ENCODE results near the gene ZNF500. TPM values are rescaled to one million over a fixed set of nuclear protein-coding genes. Genes with fewer than 3 reads are reported as not detected.
A peak's percentile ranks its signal among the peaks of the same experiment; 100 is the strongest.

The ZNF500 gene
- total RNA-seq, 2 donors from 2014 or later = 29.2 to 33.8 TPM

DNA sequence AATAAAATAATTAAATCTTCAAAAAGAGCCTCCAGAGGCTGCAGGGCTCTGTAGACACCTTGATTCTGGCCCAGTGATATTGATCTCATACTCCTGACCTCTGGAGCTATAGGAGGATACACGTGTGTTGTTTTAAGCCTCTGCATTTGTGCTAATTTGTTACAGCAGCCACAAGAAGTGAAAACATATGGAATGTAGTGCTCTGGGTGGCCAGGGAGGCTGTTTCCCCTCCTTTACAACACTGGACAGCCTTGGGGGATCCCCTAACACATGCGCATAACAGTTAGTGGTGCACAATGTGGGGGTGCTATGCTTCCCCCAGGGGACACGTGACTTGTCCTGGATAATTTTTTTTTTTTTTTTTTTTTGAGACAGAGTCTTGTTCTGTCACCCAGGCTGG, 4.7 kb upstream of the ZNF500 start:
- peaks cover 5% of the 10 kb centered on the region for H3K4me1 ChIP-seq (replicated peaks)
- no peaks in the 10 kb centered on the region for H3K9me3 ChIP-seq
- H3K4me3 ChIP-seq = no peak overlapping the region
- no peaks in the 10 kb centered on the region for H3K27me3 ChIP-seq (replicated peaks; ENCODE audit: insufficient read depth)
- WGBS = 60% methylated on average over 3 of the region's 3 CpGs
- TF ChIP-seq POLR2A (IDR thresholded peaks at IDR 0.05) (no peak), POLR2AphosphoS5 (IDR thresholded peaks at IDR 0.05) (no peak)
- TF ChIP-seq, protein P1, sequence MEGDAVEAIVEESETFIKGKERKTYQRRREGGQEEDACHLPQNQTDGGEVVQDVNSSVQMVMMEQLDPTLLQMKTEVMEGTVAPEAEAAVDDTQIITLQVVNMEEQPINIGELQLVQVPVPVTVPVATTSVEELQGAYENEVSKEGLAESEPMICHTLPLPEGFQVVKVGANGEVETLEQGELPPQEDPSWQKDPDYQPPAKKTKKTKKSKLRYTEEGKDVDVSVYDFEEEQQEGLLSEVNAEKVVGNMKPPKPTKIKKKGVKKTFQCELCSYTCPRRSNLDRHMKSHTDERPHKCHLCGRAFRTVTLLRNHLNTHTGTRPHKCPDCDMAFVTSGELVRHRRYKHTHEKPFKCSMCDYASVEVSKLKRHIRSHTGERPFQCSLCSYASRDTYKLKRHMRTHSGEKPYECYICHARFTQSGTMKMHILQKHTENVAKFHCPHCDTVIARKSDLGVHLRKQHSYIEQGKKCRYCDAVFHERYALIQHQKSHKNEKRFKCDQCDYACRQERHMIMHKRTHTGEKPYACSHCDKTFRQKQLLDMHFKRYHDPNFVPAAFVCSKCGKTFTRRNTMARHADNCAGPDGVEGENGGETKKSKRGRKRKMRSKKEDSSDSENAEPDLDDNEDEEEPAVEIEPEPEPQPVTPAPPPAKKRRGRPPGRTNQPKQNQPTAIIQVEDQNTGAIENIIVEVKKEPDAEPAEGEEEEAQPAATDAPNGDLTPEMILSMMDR (IDR thresholded peaks at IDR 0.05) = no peak
- intact Hi-C loops (cut with DNase I) = no loop called here
- no peak overlapping the region for H3K27ac ChIP-seq
- H3K36me3 ChIP-seq = no peaks in the 10 kb centered on the region
- DNase-seq (ENCODE audit: low spot score) = no peak

DNA sequence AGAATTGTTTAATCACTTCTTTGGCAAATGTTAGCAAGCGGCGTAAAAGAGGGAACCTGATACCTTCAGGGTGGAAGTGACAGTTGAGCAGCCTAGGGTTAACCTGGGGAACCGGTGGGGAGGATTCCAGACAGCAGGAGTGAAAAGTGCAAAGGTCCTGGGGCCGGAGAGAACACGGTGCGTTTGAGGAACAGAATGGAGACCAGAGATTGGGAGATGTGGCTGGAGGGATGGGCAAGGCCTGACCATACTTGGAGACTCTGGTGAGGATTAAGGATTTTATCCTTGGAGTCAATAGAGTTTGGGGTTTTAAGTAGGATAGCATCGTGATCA, 2.3 kb upstream of the ZNF500 start:
- Histone ChIP-seq H3K9me3 (no peaks in the 10 kb centered on the region), H3K36me3 (no peaks in the 10 kb centered on the region), H3K4me1 (replicated peaks) (peaks cover 15% of the 10 kb centered on the region), H3K4me3 (peak overlapping the region; percentile 51 to 99), H3K27me3 (replicated peaks; ENCODE audit: insufficient read depth) (no peaks in the 10 kb centered on the region), H3K27ac (peak overlapping the region in 1 of 2 donors; percentile 92)
- TF ChIP-seq POLR2A (IDR thresholded peaks at IDR 0.05) (no peak), POLR2AphosphoS5 (IDR thresholded peaks at IDR 0.05) (no peak)
- TF ChIP-seq, protein P1 (IDR thresholded peaks at IDR 0.05) = no peak
- 43% methylated on average over 7 of the region's 7 CpGs for WGBS
- no peak for DNase-seq (ENCODE audit: low spot score)
- intact Hi-C loops (cut with DNase I) = no loop called here

DNA sequence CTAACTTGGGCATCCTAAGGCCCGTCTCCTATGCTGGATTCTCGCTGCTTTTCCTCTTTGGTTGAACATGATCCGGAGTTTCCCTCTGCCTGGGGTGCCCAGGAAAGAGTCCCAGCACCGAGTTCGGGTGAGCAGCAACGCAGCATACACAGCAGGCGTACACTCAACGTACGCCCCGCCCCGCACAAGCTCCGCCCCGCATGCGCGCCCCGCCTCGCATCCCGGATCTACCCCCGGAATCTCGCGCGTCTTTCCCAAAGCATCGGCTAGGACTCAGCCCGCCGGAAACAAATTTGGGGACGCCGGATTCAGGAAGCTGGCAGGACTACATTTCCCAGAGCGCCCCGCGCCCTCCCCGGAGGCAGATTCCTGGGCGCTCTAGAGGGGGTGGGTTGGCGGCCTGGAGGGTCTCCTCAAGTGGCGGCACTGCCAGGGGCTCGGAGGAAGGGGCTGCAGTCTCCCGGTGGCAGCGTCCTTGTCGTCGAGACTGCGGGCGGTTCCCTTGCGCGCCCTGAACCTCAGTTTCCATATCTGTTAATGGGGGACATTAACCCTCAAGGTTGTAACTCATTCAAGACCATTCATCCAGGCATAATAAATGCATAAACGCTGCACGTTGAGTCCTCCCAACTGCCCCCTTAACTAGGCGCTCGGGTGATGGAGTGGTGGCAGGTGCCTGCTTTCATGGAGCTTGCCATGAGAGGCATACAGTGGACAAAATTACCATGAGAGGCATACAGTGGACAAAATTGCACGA, 1.8 kb upstream of the ZNF500 start:
- H3K4me3 ChIP-seq = peak overlapping the region; percentile 51 to 99
- peak; percentile 97 for DNase-seq (ENCODE audit: low spot score)
- 2% methylated on average over 45 of the region's 48 CpGs for WGBS
- no peaks in the 10 kb centered on the region for H3K9me3 ChIP-seq
- H3K36me3 ChIP-seq = peaks cover 0 to 4% of the 10 kb centered on the region in 2 donors
- intact Hi-C loops (cut with DNase I) = loop anchor here (1.0 kb wide), 1 partner anchor 34 kb away; the partner anchor contains the start of genes ANKS3 and DNAAF8
- peaks cover 15% of the 10 kb centered on the region for H3K4me1 ChIP-seq (replicated peaks)
- no peaks in the 10 kb centered on the region for H3K27me3 ChIP-seq (replicated peaks; ENCODE audit: insufficient read depth)
- TF ChIP-seq POLR2A (IDR thresholded peaks at IDR 0.05) (peak; percentile 85), POLR2AphosphoS5 (IDR thresholded peaks at IDR 0.05) (peak; percentile 98)
- TF ChIP-seq, protein P1 (IDR thresholded peaks at IDR 0.05) = no peak
- peak overlapping the region; percentile 89 to 92 for H3K27ac ChIP-seq

DNA sequence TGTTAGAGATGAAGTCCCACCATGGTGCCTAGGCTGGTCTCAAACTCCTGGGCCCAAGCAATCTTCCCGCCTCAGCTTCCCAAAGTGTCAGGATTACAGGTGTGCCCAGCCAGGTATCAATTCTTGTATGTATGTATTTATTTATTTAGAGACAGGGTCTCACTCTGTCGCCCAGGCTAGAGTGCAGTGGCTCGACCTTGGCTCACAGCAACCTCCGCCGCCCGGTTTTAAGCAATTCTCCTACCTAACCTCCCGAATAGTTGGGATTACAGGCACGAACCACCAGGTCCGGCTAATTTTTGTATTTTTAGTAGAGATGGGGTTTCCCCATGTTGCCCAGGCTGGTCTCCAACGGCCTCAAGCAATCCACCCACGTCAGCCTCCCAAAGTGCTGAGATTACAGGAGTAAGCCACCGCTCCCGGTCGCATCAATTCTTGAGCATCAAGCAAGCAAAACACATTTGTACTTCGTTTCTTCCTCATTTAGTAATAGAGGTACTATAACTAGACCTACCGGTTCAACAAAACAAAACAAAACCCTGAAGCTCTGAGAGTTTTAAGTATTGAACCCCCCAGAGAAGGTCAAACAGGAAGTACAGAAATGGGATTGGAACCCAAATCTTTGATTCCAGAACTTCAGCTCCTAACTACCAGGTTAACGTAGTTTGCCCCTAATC, 1.0 kb upstream of the ZNF500 start:
- peaks cover 15% of the 10 kb centered on the region for H3K4me1 ChIP-seq (replicated peaks)
- 48% methylated on average over 17 of the region's 17 CpGs for WGBS
- no peak for TF ChIP-seq POLR2A (IDR thresholded peaks at IDR 0.05)
- no peak for TF ChIP-seq POLR2AphosphoS5 (IDR thresholded peaks at IDR 0.05)
- TF ChIP-seq, protein P1 (IDR thresholded peaks at IDR 0.05) = no peak
- H3K9me3 ChIP-seq = no peaks in the 10 kb centered on the region
- intact Hi-C loops (cut with DNase I) = loop anchor here (1.0 kb wide), 1 partner anchor 34 kb away; the partner anchor contains the start of genes ANKS3 and DNAAF8
- peak overlapping the region; percentile 89 to 92 for H3K27ac ChIP-seq
- H3K36me3 ChIP-seq = peaks cover 0 to 11% of the 10 kb centered on the region in 2 donors
- no peaks in the 10 kb centered on the region for H3K27me3 ChIP-seq (replicated peaks; ENCODE audit: insufficient read depth)
- peak overlapping the region; percentile 97 to 99 for H3K4me3 ChIP-seq
- DNase-seq (ENCODE audit: low spot score) = no peak

All from prostate gland (tissue), 2 donors.